HCT116 (cell line): ENCODE results near the gene CERKL. TPM values are rescaled to one million over a fixed set of nuclear protein-coding genes. Genes with fewer than 3 reads are reported as not detected.

ENCODE experiments used
- ATAC-seq: fragments of 200-7000 bp; cut with Tn5 transposase; 2 replicates; pipeline ENCODE4 v1.9.1; 2020; ENCODE audit warnings: mild to moderate bottlenecking, moderate library complexity
- BruUV-seq: library from RNA; stranded (reverse); fragments of 400-500 nt; replicated peaks from 2 replicates; lab custom pipeline; 2021; lab: Mats Ljungman, UMichigan
- CTCF ChIA-PET: fragments of 300-600 bp; sonication (Branson Sonifier 250); formaldehyde crosslinking; loops from one replicate; lab custom pipeline; 2021; ENCODE audit warnings: antibody characterized with exemption; lab: Charles Lee
- POLR2A ChIA-PET: fragments of 300-600, 350-600 bp; sonication (Branson Sonifier 250); formaldehyde crosslinking; loops from one replicate; lab custom pipeline; 2021; ENCODE audit warnings: antibody characterized with exemption; lab: Charles Lee
- RAD21 ChIA-PET, 2 experiments: fragments of 300-600 bp; sonication (Branson Sonifier 250); formaldehyde crosslinking; loops; one replicate each; lab custom pipeline; 2023; ENCODE audit warnings: low total read pairs in 2 of 2; ENCODE audit not compliant: uncharacterized antibody in 2 of 2, unreplicated experiment in 2 of 2, low non-redundant PET in 1 of 2; lab: Charles Lee
- DNase-seq: peaks from one replicate; pipeline ENCODE4 v3.0.0-alpha.2; 2010; ENCODE audit warnings: low read depth, low spot score
- H2AFZ ChIP-seq: fragments of 200-600 bp; shearing (Covaris generic), sonication (generic); 2 replicates; pipeline ENCODE4 v1.6.1; 2017; ENCODE audit warnings: low read depth, mixed run types, mixed read lengths, antibody characterized with exemption, low read length; ENCODE audit not compliant: poor library complexity, severe bottlenecking
- H3K27ac ChIP-seq: 2 replicates; pipeline ENCODE4 v1.5.1; 2012; ENCODE audit warnings: low read depth, low read length
- H3K27me3 ChIP-seq: fragments of 200-600 bp; sonication (generic); 2 replicates; pipeline ENCODE4 v1.6.1; 2016; ENCODE audit warnings: mixed run types, low read length, mixed read lengths; ENCODE audit not compliant: insufficient read depth
- H3K36me3 ChIP-seq, 2 experiments: fragments of 200-500 bp in 1 of 2; fragments of 200-600 bp in 1 of 2; sonication (Bioruptor generic) in 1 of 2; sonication (generic) in 1 of 2; 2 replicates each; pipeline versions ENCODE4 v1.5.1 to v1.6.1; 2014 to 2016; ENCODE audit warnings: low read length in 2 of 2, inconsistent platforms in 1 of 2, mixed read lengths in 1 of 2, mixed run types in 1 of 2; ENCODE audit not compliant: insufficient read depth in 2 of 2, control insufficient read depth in 1 of 2
- H3K4me1 ChIP-seq, 2 experiments: fragments of 200-600 bp in 1 of 2; sonication (generic) in 1 of 2; 2 replicates each; pipeline versions ENCODE4 v1.5.1 to v1.6.1; 2012 to 2017; ENCODE audit warnings: low read length in 2 of 2, inconsistent platforms in 1 of 2, mild to moderate bottlenecking in 1 of 2, mixed read lengths in 1 of 2, mixed run types in 1 of 2, moderate library complexity in 1 of 2; ENCODE audit not compliant: insufficient read depth in 2 of 2, control insufficient read depth in 1 of 2
- H3K4me2 ChIP-seq: fragments of 200-600 bp; sonication (generic); 2 replicates; pipeline ENCODE4 v1.6.1; 2017; ENCODE audit warnings: mixed run types, low read length, mixed read lengths
- H3K4me3 ChIP-seq, 2 experiments: fragments of 200-600 bp in 1 of 2; sonication (generic) in 1 of 2; replicated peaks in 1 of 2; 2 replicates each; pipeline ENCODE4 v1.5.1; 2011 to 2016; ENCODE audit warnings: low read length in 2 of 2, control low read depth in 1 of 2, low read depth in 1 of 2, mild to moderate bottlenecking in 1 of 2, mixed read lengths in 1 of 2, mixed run types in 1 of 2
- H3K79me2 ChIP-seq: fragments of 200-600 bp; sonication (generic); 2 replicates; pipeline ENCODE4 v1.6.1; 2017; ENCODE audit warnings: mild to moderate bottlenecking, mixed run types, low read length, moderate library complexity, mixed read lengths; ENCODE audit not compliant: insufficient read depth
- H3K9ac ChIP-seq: fragments of 200-600 bp; sonication (generic); 2 replicates; pipeline ENCODE4 v1.6.1; 2016; ENCODE audit warnings: low read length, mixed read lengths
- H3K9me2 ChIP-seq: fragments of 200-600 bp; sonication (generic), shearing (Covaris generic); 2 replicates; pipeline ENCODE4 v1.6.1; 2017; ENCODE audit warnings: mixed run types, mild to moderate bottlenecking, moderate library complexity; ENCODE audit not compliant: insufficient read depth
- H3K9me3 ChIP-seq, 2 experiments: fragments of 200-500 bp in 1 of 2; fragments of 200-600 bp in 1 of 2; sonication (Bioruptor generic) in 1 of 2; sonication (generic) in 1 of 2; 2 replicates each; pipeline ENCODE4 v1.6.1; 2014 to 2017; ENCODE audit warnings: low read length in 2 of 2, mixed read lengths in 2 of 2, inconsistent platforms in 1 of 2, low read depth in 1 of 2, mild to moderate bottlenecking in 1 of 2, mixed run types in 1 of 2, moderate library complexity in 1 of 2; ENCODE audit not compliant: control insufficient read depth in 1 of 2, insufficient read depth in 1 of 2
- H4K20me1 ChIP-seq: fragments of 200-600 bp; sonication (generic), shearing (Covaris generic); 2 replicates; pipeline ENCODE4 v1.6.1; 2017; ENCODE audit warnings: mixed run types, mild to moderate bottlenecking, moderate library complexity; ENCODE audit not compliant: insufficient read depth
- EZH2phosphoT487 ChIP-seq: fragments of 200-600 bp; IDR thresholded peaks from 2 replicates; pipeline ENCODE4 v1.6.1; 2018; ENCODE audit warnings: antibody characterized with exemption, borderline replicate concordance
- RAD21 ChIP-seq: IDR thresholded peaks from 2 replicates; pipeline ENCODE4 v1.6.1; 2012; ENCODE audit warnings: low read depth, mild to moderate bottlenecking
- SIN3A ChIP-seq: IDR thresholded peaks from 2 replicates; pipeline ENCODE4 v1.6.1; 2012; ENCODE audit warnings: low read depth
- ZFX ChIP-seq: fragments of 450-650 bp; IDR thresholded peaks from 2 replicates; pipeline ENCODE4 v1.6.1; 2017
- intact Hi-C: fragments of 100-400 bp; cut with micrococcal nuclease; formaldehyde crosslinking; loops from 2 replicates; pipeline ENCODE4 v1.10.0; 2022
- total RNA-seq: library from RNA; stranded (reverse); gene quantifications from one replicate; pipeline ENCODE4 v1.2.1, GENCODE V29; 2021; ENCODE audit not compliant: unreplicated experiment
- TF ChIP-seq, protein P1 (sequence below): IDR thresholded peaks from 2 replicates; pipeline ENCODE4 v1.6.1; 2012
- TF ChIP-seq, protein P2 (sequence below), 3 experiments: fragments of 200-600 bp in 1 of 3; sonication (generic) in 1 of 3; IDR thresholded peaks in 2 of 3; conservative IDR thresholded peaks in 1 of 3; 2 replicates each; pipeline ENCODE4 v1.5.1; 2012 to 2017; ENCODE audit warnings: low read depth in 2 of 3, low read length in 2 of 3, antibody characterized with exemption in 1 of 3, borderline replicate concordance in 1 of 3, control low read depth in 1 of 3, mild to moderate bottlenecking in 1 of 3, mixed read lengths in 1 of 3, mixed run types in 1 of 3, moderate library complexity in 1 of 3; ENCODE audit not compliant: insufficient read depth in 1 of 3
- TF ChIP-seq, protein P3 (sequence below): IDR thresholded peaks from 2 replicates; pipeline ENCODE4 v1.6.1; 2011; ENCODE audit warnings: mild to moderate bottlenecking, low read length, moderate library complexity; ENCODE audit not compliant: insufficient replicate concordance; ENCODE audit errors: extremely low read depth

CERKL gene
- total RNA-seq, 1 experiment from 2014 or later = 0.66 TPM

DNA sequence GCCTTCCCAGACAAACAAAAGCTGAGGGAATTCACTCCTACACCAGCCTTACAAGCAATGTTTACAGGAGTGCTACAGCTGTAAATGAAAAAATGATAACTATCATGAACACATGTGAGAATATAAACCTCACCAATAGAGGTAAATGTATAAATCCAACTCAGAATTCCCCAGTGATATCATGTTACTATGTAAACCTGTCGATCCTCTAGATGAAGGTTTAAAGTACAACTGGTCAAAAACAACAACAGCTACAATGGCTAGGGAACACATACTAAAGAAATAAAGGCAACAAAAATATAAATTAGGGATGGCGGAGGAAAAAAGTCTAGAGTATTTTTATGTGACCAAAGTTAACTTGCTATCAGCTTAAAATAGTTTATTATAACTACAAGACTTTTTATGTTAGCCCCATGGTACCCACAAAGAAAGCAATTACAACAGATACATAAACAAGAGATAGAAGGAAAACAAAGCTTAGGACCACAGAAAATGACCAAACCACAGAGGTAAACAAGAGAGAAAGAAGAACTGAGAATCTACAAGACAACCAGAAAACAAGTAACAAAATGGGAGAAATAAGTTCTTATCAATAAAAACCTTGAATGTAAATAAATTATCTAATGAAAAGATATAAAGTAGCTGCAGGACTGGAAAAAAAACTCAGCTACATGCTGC, 8.3 kb downstream of the CERKL start:
- POLR2A ChIA-PET = no interaction called here
- no peaks in the 10 kb centered on the region for H3K4me1 ChIP-seq
- ATAC-seq (no peak), DNase-seq (no peak)
- BruUV-seq = no TSS peak
- H3K27ac ChIP-seq = no peak overlapping the region
- CTCF ChIA-PET = no interaction called here
- RAD21 ChIA-PET = no interaction called here
- H3K79me2 ChIP-seq = no peaks in the 10 kb centered on the region
- no peaks in the 10 kb centered on the region for H3K36me3 ChIP-seq
- H3K9ac ChIP-seq = no peak overlapping the region
- no peaks in the 10 kb centered on the region for H3K27me3 ChIP-seq
- intact Hi-C loops = no loop called here
- H4K20me1 ChIP-seq = no peaks in the 10 kb centered on the region
- TF ChIP-seq ZFX (no peak), RAD21 (no peak), SIN3A (no peak), EZH2phosphoT487 (no peak)
- TF ChIP-seq, protein P1, sequence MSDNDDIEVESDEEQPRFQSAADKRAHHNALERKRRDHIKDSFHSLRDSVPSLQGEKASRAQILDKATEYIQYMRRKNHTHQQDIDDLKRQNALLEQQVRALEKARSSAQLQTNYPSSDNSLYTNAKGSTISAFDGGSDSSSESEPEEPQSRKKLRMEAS = no peak
- TF ChIP-seq, protein P2, sequence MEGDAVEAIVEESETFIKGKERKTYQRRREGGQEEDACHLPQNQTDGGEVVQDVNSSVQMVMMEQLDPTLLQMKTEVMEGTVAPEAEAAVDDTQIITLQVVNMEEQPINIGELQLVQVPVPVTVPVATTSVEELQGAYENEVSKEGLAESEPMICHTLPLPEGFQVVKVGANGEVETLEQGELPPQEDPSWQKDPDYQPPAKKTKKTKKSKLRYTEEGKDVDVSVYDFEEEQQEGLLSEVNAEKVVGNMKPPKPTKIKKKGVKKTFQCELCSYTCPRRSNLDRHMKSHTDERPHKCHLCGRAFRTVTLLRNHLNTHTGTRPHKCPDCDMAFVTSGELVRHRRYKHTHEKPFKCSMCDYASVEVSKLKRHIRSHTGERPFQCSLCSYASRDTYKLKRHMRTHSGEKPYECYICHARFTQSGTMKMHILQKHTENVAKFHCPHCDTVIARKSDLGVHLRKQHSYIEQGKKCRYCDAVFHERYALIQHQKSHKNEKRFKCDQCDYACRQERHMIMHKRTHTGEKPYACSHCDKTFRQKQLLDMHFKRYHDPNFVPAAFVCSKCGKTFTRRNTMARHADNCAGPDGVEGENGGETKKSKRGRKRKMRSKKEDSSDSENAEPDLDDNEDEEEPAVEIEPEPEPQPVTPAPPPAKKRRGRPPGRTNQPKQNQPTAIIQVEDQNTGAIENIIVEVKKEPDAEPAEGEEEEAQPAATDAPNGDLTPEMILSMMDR (IDR thresholded peaks at IDR 0.05 in 2 of 3, conservative IDR thresholded peaks at IDR 0.05 in 1 of 3; ENCODE audit: borderline replicate concordance in 1 of 3, insufficient read depth in 1 of 3, low read depth in 2 of 3, low read length in 2 of 3) = no peak
- TF ChIP-seq, protein P3, sequence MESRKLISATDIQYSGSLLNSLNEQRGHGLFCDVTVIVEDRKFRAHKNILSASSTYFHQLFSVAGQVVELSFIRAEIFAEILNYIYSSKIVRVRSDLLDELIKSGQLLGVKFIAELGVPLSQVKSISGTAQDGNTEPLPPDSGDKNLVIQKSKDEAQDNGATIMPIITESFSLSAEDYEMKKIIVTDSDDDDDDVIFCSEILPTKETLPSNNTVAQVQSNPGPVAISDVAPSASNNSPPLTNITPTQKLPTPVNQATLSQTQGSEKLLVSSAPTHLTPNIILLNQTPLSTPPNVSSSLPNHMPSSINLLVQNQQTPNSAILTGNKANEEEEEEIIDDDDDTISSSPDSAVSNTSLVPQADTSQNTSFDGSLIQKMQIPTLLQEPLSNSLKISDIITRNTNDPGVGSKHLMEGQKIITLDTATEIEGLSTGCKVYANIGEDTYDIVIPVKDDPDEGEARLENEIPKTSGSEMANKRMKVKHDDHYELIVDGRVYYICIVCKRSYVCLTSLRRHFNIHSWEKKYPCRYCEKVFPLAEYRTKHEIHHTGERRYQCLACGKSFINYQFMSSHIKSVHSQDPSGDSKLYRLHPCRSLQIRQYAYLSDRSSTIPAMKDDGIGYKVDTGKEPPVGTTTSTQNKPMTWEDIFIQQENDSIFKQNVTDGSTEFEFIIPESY = no peak
- no peak overlapping the region for H2AFZ ChIP-seq
- no peaks in the 10 kb centered on the region for H3K9me3 ChIP-seq
- H3K9me2 ChIP-seq = no peaks in the 10 kb centered on the region
- no peak overlapping the region for H3K4me3 ChIP-seq
- no peak overlapping the region for H3K4me2 ChIP-seq
